Bronchial epithelial cell (primary cell): ENCODE measurements around the gene MBLAC1. TPM values are rescaled to one million over a fixed set of nuclear protein-coding genes. Genes with fewer than 3 reads are reported as not detected.

Source experiments
- DNase-seq: peaks from one replicate; pipeline ENCODE4 v3.0.0-alpha.2; 2010; ENCODE audit warnings: low read depth
- FAIRE-seq: peaks from 2 replicates; lab custom pipeline; 2011; peaks lifted over from hg19 to GRCh38; lab: Jason Lieb, UNC
- H3K27me3 ChIP-seq: 2 replicates; pipeline ENCODE4 v1.5.1; 2011; ENCODE audit warnings: low read length; ENCODE audit not compliant: control insufficient read depth, insufficient read depth
- H3K36me3 ChIP-seq: 2 replicates; pipeline ENCODE4 v1.5.1; 2011; ENCODE audit warnings: low read length; ENCODE audit not compliant: control insufficient read depth, insufficient read depth
- H3K4me3 ChIP-seq: 2 replicates; pipeline ENCODE4 v1.5.1; 2011; ENCODE audit warnings: mild to moderate bottlenecking, low read depth, low read length, control low read depth
- CTCF ChIP-seq: IDR thresholded peaks from 2 replicates; pipeline ENCODE4 v1.5.1; 2011; ENCODE audit warnings: mild to moderate bottlenecking, moderate library complexity, low read length, control low read depth, inconsistent platforms; ENCODE audit not compliant: insufficient read depth, severe bottlenecking
- total RNA-seq: library from RNA; depleted of rRNA; stranded (reverse); fragments of >200 nt; gene quantifications from 2 replicates; pipeline ENCODE4 v1.2.1, GENCODE V29; 2014

Gene MBLAC1
- total RNA-seq, 1 donor from 2014 or later: 1.6 TPM

GRCh38 chr7:100152937-100153666 lies 26.3 kb downstream of the MBLAC1 start:
- DNase-seq: no peak
- no peak for FAIRE-seq
- TF ChIP-seq CTCF: no peak
- Histone ChIP-seq H3K4me3 (no peak overlapping the region), H3K27me3 (no peaks in the 10 kb centered on the region), H3K36me3 (peaks cover 27% of the 10 kb centered on the region)

GRCh38 chr7:100153708-100154535 lies 27.2 kb downstream of the MBLAC1 start:
- Histone ChIP-seq H3K4me3 (no peak overlapping the region), H3K36me3 (peaks cover 27% of the 10 kb centered on the region), H3K27me3 (no peaks in the 10 kb centered on the region)
- DNase-seq: no peak
- no peak for FAIRE-seq
- TF ChIP-seq CTCF: no peak

GRCh38 chr7:100154651-100155491 lies 28.1 kb downstream of the MBLAC1 start:
- TF ChIP-seq CTCF: no peak
- H3K4me3 ChIP-seq: no peak overlapping the region
- no peaks in the 10 kb centered on the region for H3K27me3 ChIP-seq
- DNase-seq (no peak), FAIRE-seq (no peak)
- H3K36me3 ChIP-seq: peaks cover 27% of the 10 kb centered on the region

- no peak for DNase-seq
- no peak for TF ChIP-seq CTCF
- FAIRE-seq: no peak
These were observed 29.0 kb downstream of the MBLAC1 start for GRCh38 chr7:100155553-100156317.

More at GRCh38 chr7:100155553-100156317, 29.0 kb downstream of the MBLAC1 start:
- peaks cover 27% of the 10 kb centered on the region for H3K36me3 ChIP-seq
- H3K4me3 ChIP-seq: no peak overlapping the region
- no peaks in the 10 kb centered on the region for H3K27me3 ChIP-seq
